HepG2 (cell line): Measurements from ENCODE around the gene PNKD. TPM values are rescaled to one million over a fixed set of nuclear protein-coding genes. Genes with fewer than 3 reads are reported as not detected.
A peak's percentile ranks its signal among the peaks of the same experiment; 100 is the strongest.

Experiments
- ATAC-seq: fragments of 200-7000 bp; cut with Tn5 transposase; 3 replicates; pipeline ENCODE4 v1.9.1; 2020; ENCODE audit warnings: mild to moderate bottlenecking, moderate library complexity
- BruUV-seq: library from RNA; stranded (reverse); fragments of 400-500 nt; replicated peaks from 2 replicates; lab custom pipeline; 2021; lab: Mats Ljungman, UMichigan
- CTCF ChIA-PET: fragments of 300-600 bp; formaldehyde crosslinking; extraction: SDS; loops from one replicate; lab custom pipeline; 2021; ENCODE audit warnings: low total read pairs, inconsistent platforms, low intra/inter-chr PET ratio; lab: Yijun Ruan, JAX
- POLR2A ChIA-PET: fragments of 350-600 bp; sonication (Branson Sonifier 250); formaldehyde crosslinking; loops from one replicate; lab custom pipeline; 2020; ENCODE audit warnings: antibody characterized with exemption, inconsistent platforms; lab: Yijun Ruan, JAX
- DNase-seq: peaks from one replicate; pipeline ENCODE4 v3.0.0-alpha.2; 2015; ENCODE audit warnings: low spot score
- FAIRE-seq: peaks from 3 replicates; lab custom pipeline; 2011; peaks lifted over from hg19 to GRCh38; lab: Jason Lieb, UNC
- H2AFZ ChIP-seq: one replicate; pipeline ENCODE4 v1.6.1; 2011; ENCODE audit warnings: low read length, inconsistent platforms
- H3K27ac ChIP-seq: fragments of 300-600 bp; 3 replicates; pipeline ENCODE4 v1.8.0; 2011; ENCODE audit warnings: mixed run types, mild to moderate bottlenecking, mixed read lengths, low read length, inconsistent platforms; ENCODE audit not compliant: insufficient read depth; ENCODE audit errors: extremely low read length
- H3K27me3 ChIP-seq, 2 experiments: fragments of 200-600 bp in 1 of 2; 2 replicates in 1 of 2; 3 replicates in 1 of 2; pipeline versions ENCODE4 v1.6.0 to v1.8.0; 2011; ENCODE audit warnings: low read length in 2 of 2, mild to moderate bottlenecking in 2 of 2, moderate library complexity in 2 of 2, inconsistent platforms in 1 of 2; ENCODE audit not compliant: insufficient read depth in 2 of 2, control insufficient read depth in 1 of 2
- H3K36me3 ChIP-seq, 2 experiments: fragments of 200-600 bp in 1 of 2; replicated peaks in 1 of 2; 2 replicates in 1 of 2; 3 replicates in 1 of 2; pipeline versions ENCODE4 v1.5.1 to v1.8.0; 2011; ENCODE audit warnings: low read length in 2 of 2, inconsistent platforms in 1 of 2; ENCODE audit not compliant: insufficient read depth in 2 of 2, control insufficient read depth in 1 of 2
- H3K4me1 ChIP-seq: 2 replicates; pipeline ENCODE4 v1.5.1; 2012; ENCODE audit warnings: low read length, inconsistent platforms; ENCODE audit not compliant: insufficient read depth
- H3K4me2 ChIP-seq: 2 replicates; pipeline ENCODE4 v1.6.0; 2011; ENCODE audit warnings: low read depth, low read length, inconsistent platforms
- H3K4me3 ChIP-seq, 3 experiments: fragments of 200-600 bp in 1 of 3; sonication (generic), shearing (Covaris generic) in 1 of 3; replicated peaks in 1 of 3; 2 replicates each; pipeline ENCODE4 v1.5.1; 2011 to 2016; ENCODE audit warnings: low read length in 3 of 3, inconsistent platforms in 2 of 3, low read depth in 2 of 3, mild to moderate bottlenecking in 2 of 3, control low read depth in 1 of 3, mixed read lengths in 1 of 3; ENCODE audit not compliant: insufficient read depth in 1 of 3
- H3K79me2 ChIP-seq: one replicate; pipeline ENCODE4 v1.6.1; 2011; ENCODE audit warnings: low read length, inconsistent platforms; ENCODE audit not compliant: insufficient read depth
- H3K9ac ChIP-seq: 2 replicates; pipeline ENCODE4 v1.6.0; 2011; ENCODE audit warnings: mild to moderate bottlenecking, low read depth, low read length, inconsistent platforms; ENCODE audit not compliant: insufficient read depth
- H3K9me3 ChIP-seq: 2 replicates; pipeline ENCODE4 v1.5.1; 2012; ENCODE audit warnings: mild to moderate bottlenecking, low read length
- H4K20me1 ChIP-seq: 2 replicates; pipeline ENCODE4 v1.6.0; 2011; ENCODE audit warnings: inconsistent platforms, mild to moderate bottlenecking, low read length, moderate library complexity; ENCODE audit not compliant: insufficient read depth
- BRD4 ChIP-seq: sonication (generic); formaldehyde crosslinking; IDR thresholded peaks from 2 replicates; pipeline ENCODE4 v1.4.0; 2020; ENCODE audit warnings: missing genetic modification reagents
- CBX1 ChIP-seq: IDR thresholded peaks from one replicate; pipeline ENCODE4 v1.6.1; 2016; ENCODE audit warnings: antibody characterized with exemption, low read depth
- HDAC2 ChIP-seq: sonication (generic); formaldehyde crosslinking; IDR thresholded peaks from 2 replicates; pipeline ENCODE4 v1.4.0; 2020; ENCODE audit warnings: missing genetic modification reagents
- HMGXB4 ChIP-seq, 2 experiments: sonication (generic) in 1 of 2; formaldehyde crosslinking in 1 of 2; IDR thresholded peaks; 2 replicates each; pipeline versions ENCODE4 v1.4.0 to v1.6.1; 2018 to 2020; ENCODE audit warnings: missing genetic modification reagents in 2 of 2, borderline replicate concordance in 1 of 2, low read depth in 1 of 2, mild to moderate bottlenecking in 1 of 2, missing biosample characterization in 1 of 2
- NR0B2 ChIP-seq: sonication (generic); formaldehyde crosslinking; IDR thresholded peaks from 2 replicates; pipeline ENCODE4 v1.4.0; 2020; ENCODE audit warnings: mild to moderate bottlenecking, missing genetic modification reagents
- PAX8 ChIP-seq: sonication (generic); formaldehyde crosslinking; IDR thresholded peaks from 2 replicates; pipeline ENCODE4 v1.8.0; 2022; ENCODE audit warnings: mild to moderate bottlenecking, missing genetic modification reagents, borderline replicate concordance
- TAF1 ChIP-seq: sonication (generic); formaldehyde crosslinking; IDR thresholded peaks from 2 replicates; pipeline ENCODE4 v1.4.0; 2020; ENCODE audit warnings: missing genetic modification reagents
- THAP7 ChIP-seq: sonication (generic); formaldehyde crosslinking; IDR thresholded peaks from 2 replicates; pipeline ENCODE4 v1.8.1; 2023; ENCODE audit warnings: mild to moderate bottlenecking, missing genetic modification reagents
- ZBTB43 ChIP-seq: sonication (generic); formaldehyde crosslinking; conservative IDR thresholded peaks from 2 replicates; pipeline ENCODE4 v1.4.0; 2020; ENCODE audit warnings: missing genetic modification reagents
- ZMYM2 ChIP-seq: sonication (generic); formaldehyde crosslinking; IDR thresholded peaks from 2 replicates; pipeline ENCODE4 v1.8.0; 2022; ENCODE audit warnings: mild to moderate bottlenecking, missing genetic modification reagents
- ZNF230 ChIP-seq: sonication (generic); formaldehyde crosslinking; IDR thresholded peaks from 2 replicates; pipeline ENCODE4 v1.4.0; 2020; ENCODE audit warnings: mild to moderate bottlenecking, missing genetic modification reagents
- ZNF3 ChIP-seq: IDR thresholded peaks from 2 replicates; pipeline ENCODE4 v1.7.0; 2017; ENCODE audit warnings: inconsistent platforms
- ZNF354B ChIP-seq: sonication (generic); formaldehyde crosslinking; IDR thresholded peaks from 2 replicates; pipeline ENCODE4 v1.8.0; 2022; ENCODE audit warnings: mild to moderate bottlenecking, missing genetic modification reagents
- ZNF430 ChIP-seq: sonication (generic); formaldehyde crosslinking; IDR thresholded peaks from 2 replicates; pipeline ENCODE4 v1.9.0; 2021; ENCODE audit warnings: mild to moderate bottlenecking, missing genetic modification reagents
- ZNF501 ChIP-seq: sonication (generic); formaldehyde crosslinking; IDR thresholded peaks from 2 replicates; pipeline ENCODE4 v1.5.1; 2020; ENCODE audit warnings: mild to moderate bottlenecking, moderate library complexity, missing genetic modification reagents
- ZSCAN5A ChIP-seq: sonication (generic); formaldehyde crosslinking; IDR thresholded peaks from 2 replicates; pipeline ENCODE4 v1.8.0; 2022; ENCODE audit warnings: mild to moderate bottlenecking, missing genetic modification reagents, borderline replicate concordance
- WGBS: methylation state at CpG from one replicate; pipeline ENCODE4 v1.1.6; 2017; ENCODE audit warnings: low lambda C conversion rate; 5-methylcytosine and 5-hydroxymethylcytosine counted together
- in situ Hi-C: cut with HindIII; loops from 2 replicates; pipeline ENCODE4 v1.10.0; 2017; ENCODE audit warnings: low pct_unique_long_range_greater_than_20kb; ENCODE audit not compliant: extremely low pct_ligation_motif_present
- intact Hi-C: fragments of 100-400 bp; cut with micrococcal nuclease; formaldehyde crosslinking; loops from one replicate; pipeline ENCODE4 v1.10.0; 2022; ENCODE audit not compliant: unreplicated experiment
- polyA plus RNA-seq, 8 experiments: library from polyadenylated mRNA; depleted of rRNA in 3 of 8; stranded (reverse) in 7 of 8; unstranded in 1 of 8; fragments of >200 nt; fragmentation: Illumina TruSeq in 4 of 8; extraction: Trizol in 4 of 8; gene quantifications; 2 replicates each; pipeline versions ENCODE4 v1.2.1 to v1.2.3, GENCODE V29; 2011 to 2016; ENCODE audit warnings: low read depth in 4 of 8, missing spikeins in 1 of 8, mixed read lengths in 1 of 8; ENCODE audit not compliant: insufficient read depth in 1 of 8
- total RNA-seq, 5 experiments: library from RNA; depleted of rRNA; stranded (reverse); fragments of >200 nt; fragmentation: Illumina TruSeq; extraction: Trizol; gene quantifications; 2 replicates each; pipeline ENCODE4 v1.2.3, GENCODE V29; 2016; ENCODE audit warnings: low read depth in 1 of 5

The PNKD gene
- total and polyA plus RNA-seq, 2 of the 13 experiments (the other 11 are each of a cell fraction or from before 2014, with no cell fraction given): 55.9 to 80.4 TPM

GRCh38 chr2:218290316-218291261, 20.3 kb downstream of the PNKD start:
- peaks cover 1 to 3% of the 10 kb centered on the region in 2 experiments; a peak in 3 of 5 replicates for H3K36me3 ChIP-seq
- peaks cover 62% of the 10 kb centered on the region for H3K79me2 ChIP-seq
- DNase-seq: no peak
- peak overlapping the region; percentile 88 for H3K27ac ChIP-seq
- 22% methylated on average over 12 of the region's 12 CpGs for WGBS
- peak overlapping the region; percentile 95 for H3K9ac ChIP-seq
- no peak overlapping the region for H2AFZ ChIP-seq
- CTCF ChIA-PET: interaction anchor here (2.2 kb wide), 1 partner anchor 18 kb away, joined by 5 read pairs; no protein-coding TSS in a partner anchor
- H3K27me3 ChIP-seq: no peaks in the 10 kb centered on the region; a peak in 1 of 5 replicates
- peak overlapping the region; percentile 83 to 99 (median 95) for H3K4me3 ChIP-seq
- no peaks in the 10 kb centered on the region for H3K9me3 ChIP-seq
- ATAC-seq: no peak
- H3K4me1 ChIP-seq: peaks cover 88% of the 10 kb centered on the region
- FAIRE-seq: no peak
- H3K4me2 ChIP-seq: peak overlapping the region; percentile 93
- in situ Hi-C loops: loop anchor here (5.0 kb wide), 1 partner anchor 107 kb away; the partner anchor contains the start of gene CTDSP1
- intact Hi-C loops: loop anchor here (5.0 to 10.0 kb wide), 2 partner anchors 177 to 274 kb away; partner anchors contain the start of genes CNOT9 and USP37
- POLR2A ChIA-PET: interaction anchor here (0.8 to 8.5 kb wide), 14 partner anchors 9 to 115 kb away, joined by 3 to 110 read pairs (median 6); partner anchors contain the start of genes AAMP, CATIP, CTDSP1 and PNKD
- no TSS peak for BruUV-seq
- peaks cover 30% of the 10 kb centered on the region for H4K20me1 ChIP-seq
- TF ChIP-seq BRD4 (CRISPR knock-in tag) (no peak), ZBTB43 (CRISPR knock-in tag) (no peak), NR0B2 (0 out of 2 replicates have a peak, but pooled peaks have one; percentile 29), ZNF3 (CRISPR knock-in tag) (no peak), PAX8 (no peak), ZMYM2 (no peak), ZNF230 (no peak), ZNF354B (CRISPR knock-in tag) (no peak), HDAC2 (CRISPR knock-in tag) (no peak), ZSCAN5A (no peak), ZNF501 (CRISPR knock-in tag) (0 out of 2 replicates have a peak, but pooled peaks have one; percentile 16), ZNF430 (0 out of 2 replicates have a peak, but pooled peaks have one; percentile 10), HMGXB4 (CRISPR knock-in tag; IDR thresholded peaks at IDR 0.05; ENCODE audit: borderline replicate concordance in 1 of 2, low read depth in 1 of 2) (no peak), CBX1 (no peak), THAP7 (no peak), TAF1 (CRISPR knock-in tag) (no peak)
